BLaER1 treated with 17β-estradiol and CSF1 and Interleukin-3, amounts not matched to agents 10 nM and 100 nM (cell line): ENCODE measurements around the gene LAIR2.

Source experiments
- H3K27ac ChIP-seq, 11 experiments: shearing (Covaris generic); formaldehyde crosslinking; 2 replicates each; pipeline ENCODE4 v1.8.1; 2022
- H3K27me3 ChIP-seq, 11 experiments: shearing (Covaris generic); formaldehyde crosslinking; 2 replicates each; pipeline ENCODE4 v1.8.1; 2022
- H3K36me3 ChIP-seq, 11 experiments: shearing (Covaris generic); formaldehyde crosslinking; 2 replicates each; pipeline ENCODE4 v1.8.1; 2022
- H3K4me1 ChIP-seq, 10 experiments: shearing (Covaris generic); formaldehyde crosslinking; 2 replicates each; pipeline ENCODE4 v1.8.1; 2022
- H3K4me2 ChIP-seq, 11 experiments: shearing (Covaris generic); formaldehyde crosslinking; 2 replicates each; pipeline ENCODE4 v1.8.1; 2022
- H3K4me3 ChIP-seq, 10 experiments: shearing (Covaris generic); formaldehyde crosslinking; 2 replicates each; pipeline ENCODE4 v1.8.1; 2022
- H3K9ac ChIP-seq, 11 experiments: shearing (Covaris generic); formaldehyde crosslinking; 2 replicates each; pipeline ENCODE4 v1.8.1; 2022
- H3K9me3 ChIP-seq, 11 experiments: shearing (Covaris generic); formaldehyde crosslinking; replicated peaks in 1 of 11; 2 replicates each; pipeline ENCODE4 v1.8.1; 2022
- H4K20me1 ChIP-seq, 11 experiments: shearing (Covaris generic); formaldehyde crosslinking; 2 replicates each; pipeline ENCODE4 v1.8.1; 2022
- Cebpa-rat ChIP-seq, 11 experiments: shearing (Covaris generic); IDR thresholded peaks; 2 replicates each; pipeline ENCODE4 v1.8.1; 2022

The LAIR2 gene

DNA sequence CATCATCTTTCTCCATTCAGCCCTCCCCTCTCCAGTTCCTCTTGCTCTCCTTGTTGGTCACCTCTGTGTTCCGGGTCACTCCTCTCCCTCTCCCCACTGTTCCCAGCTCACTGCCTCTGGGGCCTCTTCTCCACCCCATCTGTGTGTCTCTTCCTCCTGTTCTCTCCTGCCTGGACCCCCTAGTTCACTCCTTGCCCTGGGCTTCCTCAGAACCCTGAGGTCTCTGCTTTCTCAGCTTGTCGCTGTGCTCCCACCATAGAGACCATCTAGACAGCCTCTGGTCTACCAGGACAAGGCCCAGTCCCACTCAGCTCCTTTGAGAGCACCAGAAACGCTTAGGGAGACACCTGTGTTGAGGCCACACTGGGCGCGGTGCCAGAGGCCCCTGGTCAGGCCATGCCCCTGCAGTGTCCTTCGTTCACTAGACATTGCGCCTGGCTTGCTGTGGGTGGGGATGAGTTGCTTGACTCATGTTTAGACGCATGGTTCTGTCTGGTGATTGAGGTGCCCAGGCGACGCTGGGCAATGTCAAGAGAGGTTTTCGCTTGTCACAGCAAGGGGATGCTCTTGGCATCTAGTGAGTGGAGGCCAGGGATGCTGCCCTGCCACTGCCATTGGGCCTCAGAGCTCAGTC is 43.9 kb upstream of the LAIR2 start:
- H3K9ac ChIP-seq: peak overlapping the region in 5 of 11 experiments; percentile 8 to 68 (median 57); a peak in 7 of 22 replicates
- no peaks in the 10 kb centered on the region for H3K27me3 ChIP-seq
- H3K9me3 ChIP-seq: no peaks in the 10 kb centered on the region
- H3K4me3 ChIP-seq: no peak overlapping the region
- peaks cover 44 to 70% (median 55%) of the 10 kb centered on the region in 10 experiments for H3K4me1 ChIP-seq
- TF ChIP-seq Cebpa-rat (IDR thresholded peaks at IDR 0.05): no peak
- peaks cover 84 to 93% (median 87%) of the 10 kb centered on the region in 11 experiments for H4K20me1 ChIP-seq
- H3K4me2 ChIP-seq: peak overlapping the region; percentile 22 to 70 (median 65); a peak in 19 of 22 replicates
- H3K27ac ChIP-seq: peak overlapping the region in 1 of 11 experiments; percentile 2; a peak in 2 of 22 replicates
- H3K36me3 ChIP-seq: peaks cover 81 to 87% (median 85%) of the 10 kb centered on the region in 11 experiments

- no peak overlapping the region for H3K4me3 ChIP-seq
- H3K36me3 ChIP-seq: peaks cover 73 to 79% (median 77%) of the 10 kb centered on the region in 11 experiments
- peaks cover 44 to 69% (median 57%) of the 10 kb centered on the region in 10 experiments for H3K4me1 ChIP-seq
- peaks cover 76 to 85% (median 80%) of the 10 kb centered on the region in 11 experiments for H4K20me1 ChIP-seq
- no peaks in the 10 kb centered on the region for H3K27me3 ChIP-seq
- H3K4me2 ChIP-seq: peak overlapping the region; percentile 22 to 70 (median 65)
- H3K27ac ChIP-seq: peak overlapping the region in 6 of 11 experiments; percentile 2 to 39 (median 14); a peak in 10 of 22 replicates
- H3K9ac ChIP-seq: peak overlapping the region in 10 of 11 experiments; percentile 18 to 68 (median 49); a peak in 19 of 22 replicates
- TF ChIP-seq Cebpa-rat (IDR thresholded peaks at IDR 0.05): no peak
- H3K9me3 ChIP-seq: no peaks in the 10 kb centered on the region
These were observed 43.1 kb upstream of the LAIR2 start for GRCh38 chr19:54459282-54460229.

DNA sequence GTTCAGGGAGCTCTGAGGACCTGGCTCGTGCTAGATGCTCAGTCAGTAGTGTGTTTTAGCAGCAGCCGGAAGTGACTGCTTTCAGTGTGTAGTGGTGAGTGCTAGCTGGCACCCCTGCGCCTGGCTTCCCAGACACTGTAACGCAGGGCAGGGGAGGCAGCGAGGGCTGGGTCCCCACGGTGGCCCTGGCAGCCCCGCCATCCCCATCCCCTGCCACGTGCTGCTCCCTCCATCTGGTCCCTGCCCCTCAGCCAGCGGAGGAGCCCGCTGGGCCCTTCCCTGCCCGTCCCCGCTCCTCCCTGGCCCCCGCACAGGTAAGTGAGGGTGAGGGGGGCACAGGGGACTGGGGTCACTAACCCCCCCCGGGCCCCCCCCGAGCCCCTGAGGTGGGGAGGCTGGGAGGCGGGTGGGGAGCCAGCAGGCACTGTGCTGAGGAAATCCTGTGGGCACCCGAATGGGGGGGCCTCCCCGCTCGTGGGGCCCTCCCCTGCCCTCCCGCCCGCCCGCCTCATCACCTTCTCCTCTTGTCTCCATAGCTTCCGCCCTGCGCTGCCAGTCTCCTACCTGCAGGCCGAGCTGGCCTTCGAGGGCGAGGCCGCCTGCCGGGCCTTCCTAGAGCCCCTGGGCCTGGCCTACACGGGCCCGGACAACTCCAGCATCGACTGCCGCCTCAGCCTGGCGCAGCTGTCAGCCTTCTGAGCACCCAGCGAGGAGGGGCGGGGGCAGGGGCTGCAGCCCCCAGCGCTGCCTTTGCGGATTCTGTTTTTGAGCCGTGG is 42.2 kb upstream of the LAIR2 start:
- TF ChIP-seq Cebpa-rat (IDR thresholded peaks at IDR 0.05): no peak
- peaks cover 65 to 70% (median 68%) of the 10 kb centered on the region in 11 experiments for H3K36me3 ChIP-seq

GRCh38 chr19:54461210-54461609 is 41.4 kb upstream of the LAIR2 start:
- Histone ChIP-seq H3K36me3 (peaks cover 57 to 62% (median 60%) of the 10 kb centered on the region in 11 experiments), H3K27ac (peak overlapping the region in 5 of 11 experiments; percentile 20 to 47 (median 41); a peak in 8 of 22 replicates), H3K9ac (peak overlapping the region; percentile 47 to 97 (median 71); a peak in 20 of 22 replicates), H3K9me3 (no peaks in the 10 kb centered on the region), H4K20me1 (peaks cover 60 to 68% (median 63%) of the 10 kb centered on the region in 11 experiments), H3K4me1 (peaks cover 58 to 79% (median 63%) of the 10 kb centered on the region in 10 experiments), H3K27me3 (no peaks in the 10 kb centered on the region), H3K4me2 (peak overlapping the region; percentile 94 to 100 (median 99)), H3K4me3 (peak overlapping the region in 9 of 10 experiments; percentile 12 to 76 (median 43); a peak in 11 of 20 replicates)
- no peak for TF ChIP-seq Cebpa-rat (IDR thresholded peaks at IDR 0.05)

More for the DNA sequence above, 42.2 kb upstream of the LAIR2 start:
- Histone ChIP-seq H4K20me1 (peaks cover 68 to 76% (median 71%) of the 10 kb centered on the region in 11 experiments), H3K27ac (peak overlapping the region in 6 of 11 experiments; percentile 2 to 47 (median 14); a peak in 9 of 22 replicates), H3K4me3 (peak overlapping the region in 5 of 10 experiments; percentile 41 to 76 (median 51); a peak in 5 of 20 replicates), H3K27me3 (no peaks in the 10 kb centered on the region), H3K9ac (peak overlapping the region; percentile 47 to 97 (median 71); a peak in 21 of 22 replicates), H3K4me1 (peaks cover 50 to 75% (median 62%) of the 10 kb centered on the region in 10 experiments), H3K9me3 (no peaks in the 10 kb centered on the region), H3K4me2 (peak overlapping the region; percentile 94 to 100 (median 99))

GRCh38 chr19:54461613-54462012 is 41.0 kb upstream of the LAIR2 start:
- Histone ChIP-seq H3K9me3 (no peaks in the 10 kb centered on the region), H3K4me3 (peak overlapping the region; percentile 62 to 78 (median 71)), H3K27me3 (no peaks in the 10 kb centered on the region), H3K27ac (peak overlapping the region in 10 of 11 experiments; percentile 96 to 100 (median 98); a peak in 18 of 22 replicates), H4K20me1 (peaks cover 56 to 64% (median 59%) of the 10 kb centered on the region in 11 experiments), H3K9ac (peak overlapping the region; percentile 90 to 98 (median 95); a peak in 21 of 22 replicates), H3K36me3 (peaks cover 53 to 58% (median 56%) of the 10 kb centered on the region in 11 experiments), H3K4me1 (peaks cover 57 to 77% (median 66%) of the 10 kb centered on the region in 10 experiments), H3K4me2 (peak overlapping the region; percentile 94 to 100 (median 99))
- TF ChIP-seq Cebpa-rat (IDR thresholded peaks at IDR 0.05): no peak

DNA sequence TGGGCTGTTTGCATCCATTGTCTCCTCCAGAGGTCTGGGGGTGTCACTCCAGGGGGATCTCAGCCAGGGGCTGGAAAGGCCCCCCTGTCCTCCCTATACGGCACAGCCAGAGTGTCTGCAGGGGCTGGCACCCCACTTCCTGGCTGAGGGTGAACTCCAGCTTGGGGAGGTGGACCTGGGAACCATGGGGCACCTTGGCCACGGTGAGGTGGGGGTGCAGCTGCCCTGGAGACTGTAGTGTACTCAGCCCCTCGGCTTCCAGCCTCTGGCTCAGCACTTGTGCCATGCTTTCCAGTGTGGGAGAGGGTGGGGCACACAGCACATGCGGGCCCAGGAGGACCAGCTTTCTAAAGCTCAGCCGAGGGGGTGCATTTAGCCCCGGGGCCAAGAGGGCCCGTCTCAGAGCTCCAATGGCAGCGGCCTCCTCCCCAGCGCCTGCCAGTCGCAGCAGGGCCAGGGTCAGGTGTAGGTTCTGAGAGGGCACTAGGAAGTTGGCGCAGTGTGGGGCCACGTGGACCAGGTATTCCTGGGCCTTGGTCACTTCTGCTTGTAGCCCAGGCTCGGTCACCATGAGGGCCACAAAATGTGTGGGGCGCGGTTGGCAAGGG is 40.5 kb upstream of the LAIR2 start:
- peaks cover 51 to 76% (median 66%) of the 10 kb centered on the region in 10 experiments for H3K4me1 ChIP-seq
- H3K4me3 ChIP-seq: peak overlapping the region; percentile 62 to 78 (median 71)
- no peaks in the 10 kb centered on the region for H3K27me3 ChIP-seq
- H4K20me1 ChIP-seq: peaks cover 51 to 59% (median 54%) of the 10 kb centered on the region in 11 experiments
- TF ChIP-seq Cebpa-rat (IDR thresholded peaks at IDR 0.05): no peak
- H3K4me2 ChIP-seq: peak overlapping the region; percentile 94 to 100 (median 99)
- peak overlapping the region; percentile 96 to 100 (median 97) for H3K27ac ChIP-seq
- peak overlapping the region; percentile 90 to 98 (median 95) for H3K9ac ChIP-seq
- no peaks in the 10 kb centered on the region for H3K9me3 ChIP-seq
- peaks cover 47 to 53% (median 51%) of the 10 kb centered on the region in 11 experiments for H3K36me3 ChIP-seq

- no peak for TF ChIP-seq Cebpa-rat (IDR thresholded peaks at IDR 0.05)
These were observed 39.7 kb upstream of the LAIR2 start for GRCh38 chr19:54462655-54463530.

More at GRCh38 chr19:54462655-54463530, 39.7 kb upstream of the LAIR2 start:
- H3K27ac ChIP-seq: peak overlapping the region; percentile 96 to 100 (median 97)
- H3K36me3 ChIP-seq: peaks cover 40 to 45% (median 43%) of the 10 kb centered on the region in 11 experiments
- H3K9me3 ChIP-seq: no peaks in the 10 kb centered on the region
- peak overlapping the region; percentile 62 to 78 (median 71) for H3K4me3 ChIP-seq
- peak overlapping the region; percentile 90 to 98 (median 95) for H3K9ac ChIP-seq
- peaks cover 52 to 76% (median 67%) of the 10 kb centered on the region in 10 experiments for H3K4me1 ChIP-seq
- peak overlapping the region; percentile 94 to 100 (median 99) for H3K4me2 ChIP-seq
- H3K27me3 ChIP-seq: no peaks in the 10 kb centered on the region
- peaks cover 43 to 51% (median 46%) of the 10 kb centered on the region in 11 experiments for H4K20me1 ChIP-seq
